ENCODE measurements around the gene ETNK2. TPM values are rescaled to one million over a fixed set of nuclear protein-coding genes. Genes with fewer than 3 reads are reported as not detected.

The ETNK2 gene
- 8.3 and 9.7 TPM in 2 replicates for total RNA-seq (2014; rRNA removed; shearing (Covaris generic))
- polyA plus RNA-seq (2015; cell fraction: cytosol; rRNA removed): 6.7 and 7.3 TPM in 2 replicates
- polyA plus RNA-seq (2015; cell fraction: nucleus; rRNA removed): 4.2 and 4.9 TPM in 2 replicates

GRCh38 chr1:204151552-204152309, at the start of gene ETNK2:
Gene ETNK2 (minus strand): TSS chr1:204152044. CDS start chr1:204151852, 192 bp downstream.
- peak; percentile 47 for DNase-seq (ENCODE audit: low read depth)

GRCh38 chr1:204201348-204202040, 49.6 kb upstream of the ETNK2 start:
- no peak for DNase-seq (ENCODE audit: low read depth)

GRCh38 chr1:204199579-204199978, 47.7 kb upstream of the ETNK2 start:
- no peak for DNase-seq (ENCODE audit: low read depth)

- peak; percentile 80 for DNase-seq (ENCODE audit: low read depth)
These were observed 46.8 kb upstream of the ETNK2 start for GRCh38 chr1:204198348-204199340.

GRCh38 chr1:204197068-204197467, 45.2 kb upstream of the ETNK2 start:
- no peak for DNase-seq (ENCODE audit: low read depth)

GRCh38 chr1:204196068-204196795, 44.4 kb upstream of the ETNK2 start, which contains the start of gene KISS1:
Gene KISS1 (minus strand): TSS chr1:204196491. CDS start chr1:204192876, 3,615 bp downstream.
- DNase-seq (ENCODE audit: low read depth): no peak

- DNase-seq (ENCODE audit: low read depth): no peak
These were observed 42.9 kb upstream of the ETNK2 start for GRCh38 chr1:204194771-204195170.

GRCh38 chr1:204194080-204194479, 42.2 kb upstream of the ETNK2 start:
- DNase-seq (ENCODE audit: low read depth): no peak

GRCh38 chr1:204192589-204193352, 40.9 kb upstream of the ETNK2 start:
- DNase-seq (ENCODE audit: low read depth): no peak

GRCh38 chr1:204192046-204192445, 40.2 kb upstream of the ETNK2 start:
- no peak for DNase-seq (ENCODE audit: low read depth)

GRCh38 chr1:204191456-204191855, 39.6 kb upstream of the ETNK2 start:
- DNase-seq (ENCODE audit: low read depth): no peak

- DNase-seq (ENCODE audit: low read depth): no peak
These were observed 38.7 kb upstream of the ETNK2 start for GRCh38 chr1:204190212-204191211.

- no peak for DNase-seq (ENCODE audit: low read depth)
These were observed 37.3 kb upstream of the ETNK2 start for GRCh38 chr1:204188959-204189639.

- DNase-seq (ENCODE audit: low read depth): no peak
These were observed 34.8 kb upstream of the ETNK2 start for GRCh38 chr1:204186597-204186996.

GRCh38 chr1:204181116-204181515, 29.3 kb upstream of the ETNK2 start:
- no peak for DNase-seq (ENCODE audit: low read depth)

- DNase-seq (ENCODE audit: low read depth): no peak
These were observed 28.3 kb upstream of the ETNK2 start for GRCh38 chr1:204180133-204180532.

GRCh38 chr1:204178487-204179281, 26.8 kb upstream of the ETNK2 start:
- DNase-seq (ENCODE audit: low read depth): no peak

All from HT1080 (cell line).